HG03520 (cell line): ENCODE results near the gene TBC1D14.
"Not testable (repeated sequence)": the region's sequence is repeated elsewhere in the genome, so short reads cannot be mapped to it uniquely, and the experiment has no call there.

ENCODE experiments used
- ATAC-seq: cut with Tn5 transposase; IDR thresholded peaks from one replicate; pipeline ENCODE4 v1.9.1; 2021; ENCODE audit warnings: mild to moderate bottlenecking, moderate library complexity; ENCODE audit not compliant: unreplicated experiment

Gene TBC1D14

GRCh38 chr4:6967846-6968340 is 58.3 kb downstream of the TBC1D14 start:
- no peak for ATAC-seq

GRCh38 chr4:6968496-6968895 is 58.9 kb downstream of the TBC1D14 start:
- no peak for ATAC-seq

- ATAC-seq = peak; percentile 87
These were observed 60.5 kb downstream of the TBC1D14 start for GRCh38 chr4:6969826-6970800.

DNA sequence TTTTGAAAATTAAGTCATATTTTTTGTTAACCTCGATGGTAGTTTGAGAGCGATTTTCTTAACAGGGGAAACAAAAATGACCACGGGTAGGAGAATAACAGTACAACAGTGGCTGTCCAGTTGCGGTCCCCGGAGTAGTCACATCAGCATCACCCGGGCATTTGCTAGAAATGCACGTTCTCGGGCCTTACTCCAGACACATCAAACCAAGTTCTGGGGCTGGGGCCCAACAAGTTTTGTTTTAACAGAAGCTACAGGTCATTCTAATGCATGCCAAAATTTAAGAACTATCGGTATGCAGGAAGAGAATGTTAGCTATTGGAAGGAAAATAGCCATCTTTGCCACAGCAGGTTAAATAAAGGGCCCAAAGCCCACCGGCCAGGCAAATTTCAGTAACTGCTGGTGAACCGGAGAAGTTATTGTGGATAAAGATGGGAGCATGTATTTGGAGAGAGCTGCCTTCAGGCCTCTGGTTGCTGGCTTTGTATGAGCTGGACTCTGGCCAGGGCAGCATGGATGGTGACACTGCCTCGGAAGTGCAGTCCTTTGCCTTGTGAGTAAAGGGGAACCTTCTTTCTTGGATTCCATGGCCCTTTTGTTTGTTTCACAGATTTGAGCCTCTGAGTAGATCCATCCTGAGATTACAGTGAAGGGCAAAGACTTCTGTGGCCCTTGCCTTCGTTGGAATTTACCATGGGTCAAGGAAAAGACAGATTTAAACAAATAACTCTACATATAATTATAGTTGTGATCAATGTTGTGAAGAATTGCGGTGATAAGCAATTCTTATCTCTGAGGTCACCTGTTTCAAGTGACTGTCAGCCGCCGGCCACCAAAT is 62.1 kb downstream of the TBC1D14 start:
- ATAC-seq = no peak

- no peak for ATAC-seq
These were observed 62.7 kb downstream of the TBC1D14 start for GRCh38 chr4:6972375-6972650.

- ATAC-seq = no peak
These were observed 63.3 kb downstream of the TBC1D14 start for GRCh38 chr4:6972911-6973310.

- ATAC-seq = peak; percentile 71
These were observed 64.7 kb downstream of the TBC1D14 start for GRCh38 chr4:6974138-6974848.

DNA sequence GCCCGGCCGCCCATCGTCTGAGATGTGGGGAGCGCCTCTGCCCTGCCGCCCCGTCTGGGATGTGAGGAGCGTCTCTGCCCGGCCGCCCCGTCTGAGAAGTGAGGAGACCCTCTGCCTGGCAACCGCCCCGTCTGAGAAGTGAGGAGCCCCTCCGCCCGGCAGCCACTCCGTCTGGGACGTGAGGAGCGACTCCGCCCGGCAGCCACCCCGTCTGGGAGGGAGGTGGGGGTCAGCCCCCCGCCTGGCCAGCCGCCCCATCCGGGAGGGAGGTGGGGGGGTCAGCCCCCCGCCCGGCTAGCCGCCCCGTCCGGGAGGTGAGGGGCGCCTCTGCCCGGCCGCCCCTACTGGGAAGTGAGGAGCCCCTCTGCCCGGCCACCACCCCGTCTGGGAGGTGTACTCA is 68.2 kb downstream of the TBC1D14 start:
- not testable (repeated sequence) for ATAC-seq

- ATAC-seq = no peak
These were observed 74.0 kb downstream of the TBC1D14 start for GRCh38 chr4:6983544-6984142.

DNA sequence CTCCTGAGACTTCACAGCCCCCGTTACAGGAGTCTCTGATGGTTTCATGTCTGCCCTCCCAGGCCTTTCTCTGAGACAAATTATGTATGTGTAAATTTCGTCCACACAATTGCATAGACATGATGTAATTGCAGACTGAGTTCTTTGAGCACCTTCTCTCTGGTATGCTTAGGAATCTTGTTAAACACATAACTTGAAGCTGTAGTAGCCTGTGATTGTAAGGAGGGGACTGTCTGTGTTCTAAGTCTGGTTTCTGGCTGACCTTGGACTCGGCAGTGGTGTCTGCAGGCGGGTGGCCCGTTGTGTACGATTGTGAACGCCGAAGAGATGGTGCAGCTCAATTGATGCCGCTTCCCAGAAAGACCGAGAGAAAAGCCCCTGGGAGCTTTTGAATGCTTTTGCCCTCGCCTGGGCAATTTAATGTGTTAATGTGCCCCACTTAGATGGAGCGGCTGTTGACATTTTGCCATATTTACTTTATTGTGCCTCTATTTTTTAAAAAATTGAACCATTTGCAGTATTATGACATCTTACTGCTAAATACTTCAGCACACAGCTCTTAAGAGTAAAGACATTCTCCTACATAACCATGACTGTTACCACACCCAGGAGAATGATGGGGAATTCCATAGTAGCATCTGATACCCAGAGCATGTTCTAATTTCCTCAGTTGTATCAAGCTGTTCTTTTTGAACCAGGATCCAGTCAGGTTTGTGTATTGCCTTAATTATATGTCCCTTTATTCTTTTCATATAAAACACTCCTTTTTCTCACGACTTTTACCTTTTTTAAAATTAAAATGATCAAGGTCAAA is 75.2 kb downstream of the TBC1D14 start:
- ATAC-seq = no peak

- peak; percentile 11 for ATAC-seq
These were observed 76.6 kb downstream of the TBC1D14 start for GRCh38 chr4:6986072-6986780.

GRCh38 chr4:6986781-6987587 is 77.4 kb downstream of the TBC1D14 start:
- ATAC-seq = peak; percentile 71

DNA sequence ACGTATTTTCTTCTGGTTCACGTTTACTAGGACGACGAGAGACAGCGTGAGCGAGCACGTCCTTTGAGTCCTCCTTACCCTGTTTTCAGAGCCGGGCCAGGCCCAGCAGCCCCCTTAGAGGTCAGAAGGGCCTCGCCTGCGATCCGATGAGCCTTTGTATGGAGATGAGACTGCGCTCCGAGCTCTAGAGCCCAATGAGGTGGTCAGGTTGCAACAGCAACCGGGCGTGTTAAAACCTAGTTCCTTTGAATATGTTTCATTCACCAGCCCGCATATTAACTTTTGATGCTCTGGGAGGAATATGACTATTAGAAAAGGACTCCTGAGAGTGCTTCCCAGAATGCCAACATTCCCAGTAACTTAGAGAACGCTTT is 77.9 kb downstream of the TBC1D14 start:
- ATAC-seq = peak; percentile 10

- no peak for ATAC-seq
These were observed 78.5 kb downstream of the TBC1D14 start for GRCh38 chr4:6988016-6988715.

GRCh38 chr4:6989331-6989923 is 79.8 kb downstream of the TBC1D14 start:
- ATAC-seq = no peak

- no peak for ATAC-seq
These were observed 81.0 kb downstream of the TBC1D14 start for GRCh38 chr4:6990661-6991060.

DNA sequence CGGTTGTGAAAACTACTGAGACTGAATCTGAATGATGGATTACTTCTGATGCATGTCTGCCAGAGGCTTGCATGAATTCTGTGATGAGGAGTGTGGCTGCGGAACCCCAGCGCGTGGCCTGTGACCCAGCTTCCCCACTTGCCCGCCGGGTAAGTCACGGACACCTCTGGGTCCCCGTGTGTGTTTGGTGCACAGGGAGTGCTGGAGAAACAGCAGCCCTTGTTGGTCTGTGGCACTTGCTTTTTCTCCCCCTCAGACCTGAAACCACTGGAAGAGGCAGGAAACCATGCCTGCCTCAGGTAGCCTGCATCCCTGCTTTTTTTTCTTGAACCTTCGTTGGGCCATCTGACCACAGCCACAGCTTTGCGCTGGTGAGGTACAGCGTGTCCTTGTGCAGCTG is 81.6 kb downstream of the TBC1D14 start:
- no peak for ATAC-seq
